Neural progenitor cell (in vitro differentiated cells): ENCODE measurements around the gene MPC1.

ENCODE experiments used
- EZH2 ChIP-seq: fragments of 200-600 bp; sonication (generic); IDR thresholded peaks from 2 replicates; pipeline ENCODE4 v1.6.1; 2017; ENCODE audit warnings: antibody characterized with exemption, mild to moderate bottlenecking, moderate library complexity
- EZH2phosphoT487 ChIP-seq: fragments of 200-600 bp; sonication (generic); IDR thresholded peaks from 2 replicates; pipeline ENCODE4 v1.6.1; 2017; ENCODE audit warnings: antibody characterized with exemption
- TF ChIP-seq, protein P1 (sequence below): fragments of 200-600 bp; sonication (generic); IDR thresholded peaks from 2 replicates; pipeline ENCODE4 v1.5.1; 2017; ENCODE audit warnings: antibody characterized with exemption, mild to moderate bottlenecking

DNA sequence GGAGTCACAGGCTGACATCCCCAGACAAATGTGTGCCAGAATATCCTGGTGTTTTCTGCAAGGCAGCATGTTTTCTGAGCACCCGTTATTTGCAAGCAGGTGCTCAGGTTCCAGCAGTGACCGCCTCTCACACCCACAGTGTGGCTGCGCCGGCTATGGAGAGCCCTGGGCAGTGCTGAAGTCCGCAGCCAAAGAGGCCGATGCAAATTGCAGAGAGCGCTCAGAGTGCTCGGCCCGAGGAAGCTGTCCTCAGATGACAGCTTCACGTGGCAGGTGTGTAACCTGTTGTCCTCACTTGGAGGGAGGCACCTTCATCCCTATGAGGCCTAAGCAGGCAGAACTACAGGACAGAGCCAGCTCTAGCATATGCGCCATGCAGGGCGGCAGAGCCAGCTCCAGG is 23.5 kb upstream of the MPC1 start:
- TF ChIP-seq, protein P1, sequence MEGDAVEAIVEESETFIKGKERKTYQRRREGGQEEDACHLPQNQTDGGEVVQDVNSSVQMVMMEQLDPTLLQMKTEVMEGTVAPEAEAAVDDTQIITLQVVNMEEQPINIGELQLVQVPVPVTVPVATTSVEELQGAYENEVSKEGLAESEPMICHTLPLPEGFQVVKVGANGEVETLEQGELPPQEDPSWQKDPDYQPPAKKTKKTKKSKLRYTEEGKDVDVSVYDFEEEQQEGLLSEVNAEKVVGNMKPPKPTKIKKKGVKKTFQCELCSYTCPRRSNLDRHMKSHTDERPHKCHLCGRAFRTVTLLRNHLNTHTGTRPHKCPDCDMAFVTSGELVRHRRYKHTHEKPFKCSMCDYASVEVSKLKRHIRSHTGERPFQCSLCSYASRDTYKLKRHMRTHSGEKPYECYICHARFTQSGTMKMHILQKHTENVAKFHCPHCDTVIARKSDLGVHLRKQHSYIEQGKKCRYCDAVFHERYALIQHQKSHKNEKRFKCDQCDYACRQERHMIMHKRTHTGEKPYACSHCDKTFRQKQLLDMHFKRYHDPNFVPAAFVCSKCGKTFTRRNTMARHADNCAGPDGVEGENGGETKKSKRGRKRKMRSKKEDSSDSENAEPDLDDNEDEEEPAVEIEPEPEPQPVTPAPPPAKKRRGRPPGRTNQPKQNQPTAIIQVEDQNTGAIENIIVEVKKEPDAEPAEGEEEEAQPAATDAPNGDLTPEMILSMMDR = no peak
- TF ChIP-seq EZH2phosphoT487 = no peak
- no peak for TF ChIP-seq EZH2
